ENCODE measurements around the gene GPR42.
"Not testable (repeated sequence)": the region's sequence is repeated elsewhere in the genome, so short reads cannot be mapped to it uniquely, and the experiment has no call there.

The GPR42 gene

GRCh38 chr19:35388277-35389054 lies 17.6 kb downstream of the GPR42 start:
- no peak for DNase-seq (ENCODE audit: low read depth, low spot score)
- no peak overlapping the region for H3K4me3 ChIP-seq (ENCODE audit: low read length)

- no peak overlapping the region for H3K4me3 ChIP-seq (ENCODE audit: low read length)
- no peak for DNase-seq (ENCODE audit: low read depth, low spot score)
These were observed 18.5 kb downstream of the GPR42 start for GRCh38 chr19:35389192-35389861.

DNA sequence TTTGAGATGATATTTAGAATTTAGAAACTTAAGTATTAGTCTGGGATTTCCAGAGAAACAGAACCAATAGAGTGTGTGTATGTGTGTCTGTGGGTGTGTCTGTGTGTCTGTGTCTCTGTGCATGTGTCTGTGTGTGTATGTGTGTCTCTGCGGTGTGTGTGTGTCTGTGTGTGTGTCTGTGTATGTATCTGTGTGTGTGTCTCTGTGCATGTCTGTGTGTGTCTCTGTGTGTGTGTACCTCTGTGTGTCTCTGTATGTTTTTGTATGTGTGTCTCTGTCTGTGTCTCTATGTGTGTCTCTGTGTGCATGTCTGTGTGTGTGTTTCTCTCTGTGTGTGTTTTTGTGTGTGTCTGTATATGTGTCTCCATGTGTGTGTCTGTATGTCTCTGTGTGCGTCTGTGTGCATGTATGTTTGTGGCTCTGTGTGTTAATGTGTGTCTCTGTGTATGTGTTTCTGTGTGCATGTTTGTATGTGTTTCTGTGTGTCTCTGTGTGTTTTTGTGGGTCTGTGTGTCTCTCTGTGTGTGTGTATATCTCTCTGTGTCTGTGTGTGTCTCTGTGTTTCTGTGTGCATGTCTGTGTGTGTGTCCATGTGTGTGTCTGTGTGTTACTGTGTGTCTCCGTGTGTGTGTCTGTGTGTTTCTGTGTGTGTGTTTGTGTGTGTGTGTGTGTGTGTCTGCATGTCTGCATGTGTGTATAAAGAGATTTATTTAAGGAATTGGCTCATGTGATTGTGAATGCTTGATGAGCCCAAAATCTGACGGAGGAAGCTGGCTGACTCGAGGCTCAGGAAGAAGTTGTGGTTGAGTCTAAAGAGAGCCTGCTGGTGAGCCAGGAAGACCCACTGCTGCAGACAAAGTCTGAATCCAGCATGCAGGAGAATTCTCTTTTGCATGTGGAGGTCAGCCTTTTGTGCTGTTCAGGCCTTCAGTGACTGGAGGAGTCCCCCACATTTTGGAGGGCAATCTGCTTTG lies 22.2 kb downstream of the GPR42 start:
- no peak overlapping the region for H3K4me3 ChIP-seq (ENCODE audit: low read length)
- no peak for DNase-seq (ENCODE audit: low read depth, low spot score)

DNA sequence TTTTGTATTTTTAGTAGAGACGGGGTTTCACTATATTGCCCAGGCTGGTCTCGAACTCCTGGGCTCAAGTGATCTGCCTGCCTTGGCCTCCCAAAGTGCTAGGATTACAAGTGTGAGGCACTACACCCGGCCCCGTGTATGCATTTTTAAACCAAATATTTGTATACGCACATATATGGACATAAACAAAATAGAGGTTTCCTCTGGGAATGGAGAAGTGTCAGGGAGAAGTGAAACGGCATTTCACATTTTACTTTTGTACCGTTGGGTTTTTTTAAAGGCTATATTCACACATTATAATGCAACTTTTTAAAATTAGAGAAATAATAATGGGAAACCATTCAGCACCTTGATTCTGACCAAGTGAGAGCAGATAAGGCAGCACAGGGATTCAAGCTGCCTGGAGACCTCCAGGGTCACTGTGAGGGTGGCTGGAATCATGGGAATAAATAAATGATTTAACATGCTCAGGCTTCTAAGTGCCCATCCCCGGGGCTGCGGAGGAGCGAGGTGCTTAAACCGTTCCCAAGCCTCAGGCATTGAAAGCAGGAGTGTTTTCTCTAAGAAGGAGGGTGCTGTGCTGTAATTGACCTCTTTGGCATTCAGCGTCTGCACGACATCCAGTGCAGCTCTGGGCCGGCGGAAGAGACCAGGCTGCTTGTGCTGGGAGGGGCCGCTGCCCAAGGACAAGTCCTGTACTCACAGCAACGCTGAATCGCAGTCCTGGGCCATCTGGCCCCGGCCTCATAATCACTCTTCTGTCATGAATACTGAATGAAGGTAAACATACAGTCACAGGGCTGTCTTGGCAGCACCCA lies 24.7 kb downstream of the GPR42 start:
- no peak for DNase-seq (ENCODE audit: low read depth, low spot score)
- no peak overlapping the region for H3K4me3 ChIP-seq (ENCODE audit: low read length)

DNA sequence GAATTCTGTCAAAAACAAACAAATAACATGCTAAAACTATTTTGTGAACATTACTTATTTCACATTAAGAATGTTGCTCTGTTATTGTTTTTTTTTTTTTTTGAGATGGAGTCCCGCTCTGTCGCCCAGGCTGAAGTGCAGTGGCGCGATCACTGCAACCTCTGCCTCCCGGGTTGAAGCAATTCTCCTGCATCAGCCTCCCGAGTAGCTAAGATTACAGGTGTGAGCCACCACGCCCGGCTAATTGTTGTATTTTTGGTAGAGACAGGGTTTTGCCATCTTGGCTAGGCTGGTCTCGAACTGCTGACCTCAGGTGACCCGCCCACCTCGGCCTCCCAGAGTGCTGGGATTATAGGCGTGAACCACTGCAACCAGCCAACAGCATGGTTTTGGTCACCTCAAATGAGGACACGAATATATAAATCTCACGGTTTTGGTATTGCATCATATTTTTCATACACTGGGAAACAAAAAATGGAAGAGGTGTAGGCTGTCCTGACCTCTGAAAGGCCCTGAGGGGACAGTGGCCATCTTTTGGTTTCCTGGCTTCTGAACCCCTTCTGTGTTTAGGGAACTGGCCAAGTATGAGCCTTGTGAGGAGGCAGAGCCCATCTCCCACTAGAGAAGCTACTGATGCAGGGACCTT lies 25.5 kb downstream of the GPR42 start:
- DNase-seq (ENCODE audit: low read depth, low spot score): no peak
- no peak overlapping the region for H3K4me3 ChIP-seq (ENCODE audit: low read length)

DNA sequence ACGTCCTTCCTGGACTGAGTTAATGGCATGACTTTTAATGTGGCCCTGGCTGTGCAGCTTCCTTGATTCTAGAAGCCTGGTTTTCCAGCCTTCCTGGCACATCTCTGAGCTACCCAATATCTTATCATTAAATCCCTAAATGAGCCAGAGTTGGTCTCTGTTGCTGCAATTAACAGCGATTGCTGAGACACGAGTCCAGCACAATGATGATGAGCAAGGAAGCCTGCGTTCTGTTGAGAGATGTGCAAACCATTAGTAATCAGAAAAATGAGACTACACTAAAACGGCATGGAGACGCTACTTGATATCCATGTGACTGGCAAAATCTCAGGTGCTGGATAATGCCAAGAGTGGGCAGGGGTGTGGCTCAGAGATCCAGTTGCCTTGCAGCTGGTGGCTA lies 26.2 kb downstream of the GPR42 start:
- no peak for DNase-seq (ENCODE audit: low read depth, low spot score)
- H3K4me3 ChIP-seq (ENCODE audit: low read length): no peak overlapping the region

DNA sequence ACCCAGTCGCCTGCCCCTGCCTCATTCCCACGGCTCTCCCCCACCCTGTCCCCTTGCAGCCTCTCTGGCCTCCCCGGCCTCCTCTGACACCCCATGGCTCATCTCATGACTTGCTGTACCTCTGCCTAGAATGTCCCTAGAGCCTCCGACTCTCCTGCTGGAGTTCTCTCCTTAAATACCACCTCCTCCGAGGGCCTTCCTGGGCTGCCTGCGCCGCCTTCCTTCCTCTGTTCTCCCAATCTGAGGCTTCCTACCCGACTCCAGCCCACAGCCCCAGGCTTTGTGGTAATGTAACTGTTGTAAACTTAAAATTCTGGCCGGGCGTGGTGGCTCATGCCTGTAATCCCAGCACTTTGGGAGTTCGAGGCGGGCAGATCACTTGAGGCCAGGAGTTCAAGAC lies 27.7 kb downstream of the GPR42 start:
- H3K4me3 ChIP-seq (ENCODE audit: low read length): no peak overlapping the region
- DNase-seq (ENCODE audit: low read depth, low spot score): no peak

DNA sequence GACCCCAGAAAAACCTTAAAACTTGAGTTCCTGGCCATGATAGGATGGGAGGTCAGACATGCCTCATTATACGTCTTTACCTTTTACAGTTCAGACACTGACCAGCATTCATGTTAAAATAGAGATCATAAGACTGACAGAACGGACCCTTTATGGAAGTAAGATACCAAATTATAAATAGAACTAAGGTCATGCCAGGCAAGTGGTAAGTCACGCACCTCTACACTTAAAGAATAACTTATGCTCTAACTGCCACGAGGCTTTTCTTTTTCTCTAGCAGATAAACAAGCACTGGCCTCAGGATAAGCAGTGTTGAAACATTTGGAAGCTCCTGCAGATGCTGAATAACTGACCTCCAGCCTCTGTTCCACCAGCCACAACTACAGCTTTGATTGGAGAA lies 28.4 kb downstream of the GPR42 start:
- DNase-seq (ENCODE audit: low read depth, low spot score): no peak
- H3K4me3 ChIP-seq (ENCODE audit: low read length): no peak overlapping the region

GRCh38 chr19:35399948-35400772 lies 29.3 kb downstream of the GPR42 start:
- no peak for DNase-seq (ENCODE audit: low read depth, low spot score)

GRCh38 chr19:35400773-35401100 lies 29.9 kb downstream of the GPR42 start:
- H3K4me3 ChIP-seq (ENCODE audit: low read length): no peak overlapping the region
- no peak for DNase-seq (ENCODE audit: low read depth, low spot score)

More at GRCh38 chr19:35399948-35400772, 29.3 kb downstream of the GPR42 start:
- H3K4me3 ChIP-seq (ENCODE audit: low read length): no peak overlapping the region

DNA sequence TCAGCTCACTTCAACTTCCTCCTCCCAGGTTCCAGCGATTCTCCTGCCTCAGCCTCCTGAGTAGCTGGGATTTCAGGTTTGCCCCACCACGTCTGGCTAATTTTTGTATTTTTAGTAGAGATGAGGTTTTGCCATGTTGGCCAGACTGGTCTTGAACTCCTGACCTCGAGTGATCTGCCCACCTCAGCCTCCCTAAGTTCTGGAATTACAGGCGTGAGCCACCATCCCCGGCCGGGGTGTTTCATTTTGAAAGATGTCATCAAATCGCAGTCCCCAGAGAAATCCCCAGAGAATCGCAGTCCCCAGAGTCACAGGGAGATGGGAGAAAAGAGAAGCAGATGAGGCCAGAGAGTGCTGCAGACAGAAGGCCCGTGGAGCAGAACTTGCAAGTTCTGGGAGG lies 30.5 kb downstream of the GPR42 start:
- H3K4me3 ChIP-seq (ENCODE audit: low read length); DNase-seq (ENCODE audit: low read depth, low spot score): not testable (repeated sequence)

GRCh38 chr19:35403116-35403760 lies 32.4 kb downstream of the GPR42 start:
- DNase-seq (ENCODE audit: low read depth, low spot score): peak; percentile 62
- H3K4me3 ChIP-seq (ENCODE audit: low read length): no peak overlapping the region

- no peak overlapping the region for H3K4me3 ChIP-seq (ENCODE audit: low read length)
- DNase-seq (ENCODE audit: low read depth, low spot score): no peak
These were observed 34.2 kb downstream of the GPR42 start for GRCh38 chr19:35404879-35405622.

DNA sequence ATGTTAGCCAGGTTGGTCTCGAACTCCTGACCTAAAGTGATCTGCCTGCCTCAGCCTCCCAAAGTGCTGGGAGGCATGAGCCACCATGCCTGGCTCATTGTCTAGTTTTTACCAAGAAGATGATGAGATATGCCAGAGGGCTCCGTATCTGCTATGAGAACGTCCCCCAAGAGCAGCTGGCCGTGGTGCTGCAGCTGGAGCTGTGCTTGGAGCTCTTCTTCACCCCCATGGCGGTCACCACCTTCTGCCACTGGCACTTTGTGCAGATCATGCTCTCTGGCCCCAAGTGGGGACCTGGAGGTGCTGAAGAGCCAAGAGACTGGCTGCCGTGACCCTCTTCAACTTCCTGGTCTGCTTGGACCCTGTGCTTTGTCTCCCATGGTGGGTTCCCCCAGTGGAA lies 36.8 kb downstream of the GPR42 start:
- no peak for DNase-seq (ENCODE audit: low read depth, low spot score)

DNA sequence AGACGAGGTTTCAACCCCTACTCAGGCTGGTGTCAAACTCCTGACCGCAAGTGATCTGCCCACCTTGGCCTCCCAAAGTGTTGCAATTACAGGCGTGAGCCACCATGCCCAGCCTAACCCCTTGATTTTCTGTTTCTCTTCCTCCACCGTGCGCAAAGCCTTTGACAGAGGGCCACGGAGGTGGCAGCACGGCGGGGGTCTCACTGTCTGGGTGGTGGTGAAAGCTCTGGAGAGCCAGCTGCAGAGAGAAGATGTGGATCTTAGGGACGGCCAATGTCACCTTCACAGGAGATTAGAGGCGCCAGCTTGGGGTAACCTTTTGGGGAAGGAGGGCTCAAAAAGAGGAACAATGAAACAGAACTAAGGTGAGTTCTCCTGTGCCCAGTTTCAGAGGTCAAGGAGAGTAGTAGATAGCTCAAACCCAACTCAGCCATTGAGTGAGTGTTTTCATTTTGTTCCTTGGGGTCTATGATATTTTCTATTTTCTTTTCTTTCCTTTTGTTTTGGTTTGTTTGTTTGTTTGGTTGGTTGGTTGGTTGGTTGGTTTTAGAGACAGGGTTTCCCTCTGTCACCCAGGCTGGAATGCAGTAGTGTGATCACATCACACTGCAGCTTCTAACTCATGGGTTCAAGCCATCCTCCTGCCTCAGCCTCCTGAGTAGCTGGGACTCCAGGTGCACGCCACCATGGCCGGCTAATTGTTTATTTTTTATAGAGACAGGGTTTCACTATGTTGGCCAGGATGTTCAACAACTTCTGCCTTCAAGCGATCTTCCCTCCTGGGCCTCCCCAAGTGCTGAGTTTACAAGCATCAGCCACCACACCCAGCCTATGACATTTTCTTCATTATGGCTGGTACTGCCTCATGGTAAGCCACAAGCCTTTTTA lies 37.7 kb downstream of the GPR42 start:
- DNase-seq (ENCODE audit: low read depth, low spot score): no peak
- H3K4me3 ChIP-seq (ENCODE audit: low read length): no peak overlapping the region

More for the DNA sequence above, 36.8 kb downstream of the GPR42 start:
- no peak overlapping the region for H3K4me3 ChIP-seq (ENCODE audit: low read length)

DNA sequence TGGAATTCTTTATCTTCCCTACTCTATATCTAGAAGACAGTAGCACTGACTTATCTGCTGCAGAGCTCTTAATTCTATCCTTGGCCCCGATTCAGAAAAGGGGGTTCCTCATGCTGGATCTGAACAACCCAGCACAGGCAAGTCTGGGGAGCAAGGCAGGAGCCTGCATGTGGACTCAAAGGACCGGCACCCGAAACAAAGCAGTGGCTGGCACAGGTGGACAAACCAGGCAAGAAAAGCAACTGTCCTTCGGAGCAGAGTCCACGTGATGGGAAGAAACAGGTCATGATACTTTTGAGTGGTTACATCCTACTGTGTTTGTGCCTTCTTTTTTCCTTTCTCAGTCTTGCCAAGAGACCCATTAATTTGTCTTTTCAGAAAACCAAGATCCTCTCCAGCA lies 38.3 kb downstream of the GPR42 start:
- H3K4me3 ChIP-seq (ENCODE audit: low read length): no peak overlapping the region
- no peak for DNase-seq (ENCODE audit: low read depth, low spot score)

Measured in Jurkat, Clone E6-1 (cell line).